Stimulated activated CD8-positive, alpha-beta memory T cell treated with anti-CD3 and anti-CD28 coated beads, Interleukin-2, amount 100 ng/mL, for 48 hours (primary cell): ENCODE measurements around the gene OR10V1.

ENCODE experiments used
- DNase-seq, 2 donors: peaks; one replicate each; pipeline ENCODE4 v3.0.0-alpha.2; 2020; ENCODE audit warnings: low read depth in 2 of 2

OR10V1 gene

DNA sequence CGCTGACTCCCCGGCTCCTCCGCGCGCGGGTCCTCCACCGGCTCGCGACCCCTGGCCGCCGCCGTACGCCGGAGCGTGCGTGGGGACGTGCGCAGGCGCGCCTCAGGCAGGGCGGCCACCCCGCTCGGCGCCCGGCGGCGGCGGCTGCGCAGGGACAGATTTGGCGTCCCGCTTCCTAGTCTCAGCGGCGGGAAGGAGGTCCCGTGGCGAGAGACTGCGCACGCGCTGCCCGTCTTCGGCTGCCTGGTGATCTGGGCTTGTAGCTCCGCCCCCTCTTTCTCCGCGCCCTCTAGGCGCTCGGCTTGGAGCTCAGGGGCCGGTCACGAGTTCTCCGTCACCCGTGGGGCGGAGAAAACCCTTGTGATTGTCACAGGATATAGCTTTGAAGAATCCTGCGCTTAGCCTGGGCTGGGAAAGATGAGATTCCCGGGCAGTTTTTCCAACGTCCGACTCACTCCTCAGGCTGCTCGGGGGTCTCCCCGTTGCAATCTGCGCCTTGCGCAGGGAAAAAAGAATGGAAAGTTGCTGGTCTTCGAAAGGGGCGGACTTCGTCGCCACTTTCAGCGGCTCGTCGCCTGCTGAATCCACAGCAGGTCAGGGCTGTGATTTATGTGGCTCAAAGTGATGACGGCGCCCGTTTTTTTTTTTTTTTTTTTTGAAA is 44.6 kb downstream of the OR10V1 start, which contains the start of gene PATL1:
Gene PATL1 (minus strand): TSS at position 88 of the 661 bp plus-strand sequence. CDS start 142 bp downstream, outside the sequence.
- peak; percentile 97 for DNase-seq

DNA sequence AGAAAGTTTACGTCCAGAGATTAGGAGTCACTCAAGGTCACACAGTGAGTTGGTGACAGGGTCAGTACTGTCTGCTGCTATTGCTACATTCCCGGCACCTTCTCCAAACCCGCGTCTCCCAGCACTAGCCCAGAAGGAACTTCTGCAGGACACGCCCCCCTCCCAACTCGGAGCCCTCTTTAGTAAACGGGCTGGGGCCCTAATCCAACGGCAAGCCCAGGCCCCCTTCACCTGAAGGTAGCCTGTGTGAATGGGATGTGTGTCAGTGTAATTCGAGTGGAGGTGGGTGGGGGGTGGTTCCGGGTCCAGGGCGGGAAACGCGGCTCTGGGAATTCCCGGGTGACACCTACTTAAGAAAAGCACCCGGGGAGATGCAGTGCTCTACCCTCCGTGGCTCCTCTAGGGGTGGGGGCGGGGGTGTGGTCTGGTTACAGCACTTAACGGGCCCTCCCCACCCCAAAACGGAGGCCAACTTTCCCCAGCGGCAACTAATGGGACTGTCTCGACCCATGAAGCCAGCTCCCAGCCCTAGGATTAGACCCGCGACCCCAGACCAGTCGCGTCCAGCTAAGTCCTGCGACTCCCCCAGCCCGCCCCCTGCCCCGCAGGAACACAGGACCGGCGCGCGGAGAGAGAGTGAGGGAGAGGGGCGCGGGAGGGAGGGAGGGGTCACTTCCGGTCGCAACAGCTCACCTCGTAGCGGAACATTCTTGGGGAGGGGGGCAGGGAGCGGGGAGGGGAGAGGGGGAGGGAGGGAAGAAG is 45.3 kb downstream of the OR10V1 start:
- DNase-seq, result peak; percentile 56 to 62

DNA sequence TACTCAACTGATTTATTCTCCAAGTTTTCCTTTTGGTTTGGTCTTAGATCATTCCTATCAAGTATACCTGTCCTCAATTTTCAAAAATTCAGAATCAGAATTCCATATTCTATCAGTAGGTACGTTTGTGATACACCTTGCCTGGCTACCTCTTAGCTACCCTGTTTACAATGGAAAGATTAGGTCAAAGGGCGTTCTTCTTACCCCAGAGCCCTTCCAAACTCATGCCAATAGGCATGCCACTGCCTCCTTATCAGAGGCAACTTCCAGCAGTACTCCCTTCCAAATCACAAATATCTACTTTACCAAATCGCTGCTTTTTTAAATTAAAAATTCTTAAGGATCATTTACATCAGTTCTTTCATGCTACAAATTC is 45.8 kb downstream of the OR10V1 start:
- no peak for DNase-seq

DNA sequence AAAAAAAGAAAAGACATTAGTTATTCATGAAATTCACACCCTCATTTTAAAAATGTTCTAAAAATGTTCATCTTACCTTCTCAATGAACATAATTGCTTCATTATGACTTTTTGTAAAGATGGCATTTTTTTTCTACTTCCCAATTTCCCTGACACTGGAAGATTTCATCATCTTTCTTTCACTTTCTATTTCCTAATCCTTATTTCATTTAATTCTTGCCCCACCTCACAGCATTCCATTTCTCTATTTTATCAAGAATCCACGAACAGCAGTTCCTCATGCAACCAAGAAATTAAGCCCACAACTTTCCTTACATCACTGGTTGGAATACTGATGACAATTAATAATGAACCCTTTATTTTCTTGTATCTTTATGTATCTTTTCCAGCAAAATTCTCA is 46.7 kb downstream of the OR10V1 start:
- DNase-seq, result no peak
